IPS-18c (cell line): ENCODE data around the gene EFCAB6.

ENCODE experiments used
- H3K4me3 ChIP-seq: 2 replicates; pipeline ENCODE4 v1.7.0; 2013; ENCODE audit warnings: low read depth, mild to moderate bottlenecking, low read length, moderate library complexity; ENCODE audit not compliant: insufficient read depth
- H3K9me3 ChIP-seq: one replicate; pipeline ENCODE4 v1.6.1; 2013; ENCODE audit warnings: mild to moderate bottlenecking, low read length, moderate library complexity; ENCODE audit not compliant: control insufficient read depth, insufficient read depth

Gene EFCAB6

DNA sequence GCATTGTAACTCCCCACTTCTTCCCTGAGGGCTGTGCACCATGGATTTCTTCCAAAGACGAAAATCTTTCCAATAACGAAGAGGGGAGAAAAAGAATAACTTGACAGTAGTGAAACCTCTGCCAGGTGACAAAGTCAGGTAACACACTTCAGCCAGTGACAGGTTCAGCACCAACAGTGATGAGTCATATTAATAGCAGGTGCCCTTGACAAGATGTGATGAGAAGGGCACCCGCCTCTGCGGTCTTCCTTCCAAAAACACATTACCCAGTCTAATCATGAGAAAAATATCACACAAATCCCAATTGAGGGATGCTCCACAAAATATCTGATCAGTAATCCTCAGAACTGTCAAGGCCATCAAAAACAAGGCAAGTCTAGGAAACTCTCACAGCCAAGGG is 157.8 kb downstream of the EFCAB6 start:
- Histone ChIP-seq H3K4me3 (no peak overlapping the region), H3K9me3 (peaks cover 5% of the 10 kb centered on the region)

DNA sequence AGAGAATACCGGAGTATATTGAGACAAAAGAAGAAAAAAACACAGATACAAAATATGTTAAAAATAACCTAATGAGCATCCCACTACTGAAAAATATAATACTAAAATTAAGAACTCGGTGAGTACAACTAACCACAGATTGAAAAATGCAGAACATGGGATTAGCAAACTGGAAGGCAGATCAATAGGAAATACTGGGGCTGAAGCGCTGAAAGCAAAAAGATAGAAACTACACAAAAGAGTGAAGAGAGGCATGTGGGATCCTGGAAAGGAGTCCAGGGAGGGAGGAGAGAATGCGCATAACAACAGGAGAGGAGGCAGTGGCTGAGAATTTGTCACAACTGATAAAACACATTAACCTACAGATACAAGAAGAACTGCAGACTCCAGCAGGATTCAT is 159.3 kb downstream of the EFCAB6 start:
- Histone ChIP-seq H3K4me3 (no peak overlapping the region), H3K9me3 (peaks cover 5% of the 10 kb centered on the region)

DNA sequence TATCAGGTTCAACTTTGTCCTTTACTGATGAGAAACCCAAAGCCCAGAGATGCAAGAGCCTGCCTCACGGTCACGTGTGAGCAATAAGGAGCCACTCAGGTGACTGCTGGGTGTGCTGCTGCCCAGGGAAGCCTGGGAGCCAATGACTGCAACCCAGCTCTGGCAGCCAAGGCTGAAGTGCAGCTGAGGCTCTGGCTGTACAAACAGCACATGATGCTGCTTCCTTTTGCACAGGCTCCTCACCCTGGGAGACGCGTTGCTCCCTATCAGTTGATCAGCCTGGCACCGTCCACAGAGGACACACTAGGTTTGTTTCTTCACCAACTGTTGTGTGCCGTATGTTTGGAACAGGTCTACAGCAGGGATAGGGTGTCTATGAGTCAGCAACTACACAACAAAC is 168.7 kb downstream of the EFCAB6 start:
- no peak overlapping the region for H3K4me3 ChIP-seq

DNA sequence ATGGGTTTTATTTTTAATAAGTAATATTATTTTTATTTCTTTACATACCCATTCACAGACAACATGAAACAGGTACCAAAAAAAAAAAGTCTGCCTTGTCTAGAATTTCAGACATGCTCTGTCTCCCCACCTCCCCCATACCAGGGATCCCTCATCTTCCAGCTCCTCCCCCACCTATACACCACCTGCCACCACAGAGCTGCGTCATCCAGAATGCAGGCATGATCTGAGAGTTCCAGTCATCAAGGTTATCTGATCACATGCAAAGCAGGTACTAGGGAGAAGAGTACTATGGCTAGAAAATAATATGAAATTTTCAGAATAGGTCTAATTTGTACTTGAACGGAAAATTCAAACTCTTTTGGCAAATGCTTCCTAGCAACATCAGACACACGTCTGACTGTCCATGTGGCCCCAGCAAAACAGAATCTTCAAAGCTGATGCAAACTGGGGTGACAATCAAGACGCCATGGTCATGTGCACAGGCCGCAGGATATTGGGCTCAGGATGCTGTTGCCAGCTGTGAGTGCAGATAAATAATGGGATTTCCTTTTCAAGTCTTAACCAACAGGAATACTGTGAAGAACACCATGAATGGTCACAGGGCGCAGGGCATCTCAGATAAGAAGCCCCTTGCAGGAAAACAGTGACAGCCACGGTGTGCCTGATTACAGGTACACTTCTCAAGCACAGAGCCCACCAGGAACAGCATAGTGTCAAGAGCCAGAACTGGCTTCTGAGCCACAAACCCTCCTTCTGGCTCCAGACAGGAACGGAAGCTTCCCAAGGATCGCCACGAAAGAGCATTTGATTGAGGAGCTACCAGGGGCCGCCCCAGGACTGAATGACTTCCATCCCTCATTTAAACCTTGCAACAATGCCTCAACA is 169.5 kb downstream of the EFCAB6 start:
- Histone ChIP-seq H3K4me3 (no peak overlapping the region), H3K9me3 (no peaks in the 10 kb centered on the region)

More for the DNA sequence above, 168.7 kb downstream of the EFCAB6 start:
- H3K9me3 ChIP-seq: no peaks in the 10 kb centered on the region

DNA sequence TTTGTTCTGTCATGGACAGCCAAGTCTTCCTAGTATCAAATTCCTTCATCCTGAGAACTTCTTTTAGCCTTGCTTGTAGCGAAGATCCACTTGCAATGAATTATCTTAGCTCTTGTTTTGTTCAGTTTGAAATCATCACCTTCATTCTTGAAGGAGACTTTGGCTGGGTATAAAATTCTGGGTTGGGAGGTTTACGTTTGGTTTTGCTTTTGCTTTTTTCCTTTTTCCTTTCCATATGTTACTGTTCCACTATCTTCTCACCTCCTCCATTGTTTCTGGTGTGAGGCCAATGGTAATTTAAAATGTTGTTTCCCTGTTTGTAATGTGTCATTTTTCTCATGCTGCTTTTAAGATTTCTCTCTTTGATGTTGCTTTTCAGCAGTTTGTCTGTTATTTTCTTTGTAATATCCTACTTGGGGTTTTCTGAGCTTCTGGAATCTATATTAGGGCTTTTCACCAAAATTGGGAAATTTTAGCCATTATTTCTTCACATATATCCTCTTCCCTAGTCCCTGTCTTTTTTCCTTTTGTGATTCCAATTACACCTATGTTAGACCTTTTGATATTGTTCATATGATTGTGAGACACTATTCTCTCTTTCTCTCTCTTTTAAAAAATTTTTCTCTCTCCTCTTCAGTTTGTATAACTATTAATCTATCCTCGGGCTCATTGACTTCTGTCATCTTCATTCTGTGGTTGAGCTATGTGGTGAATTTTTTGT is 172.7 kb downstream of the EFCAB6 start:
- H3K4me3 ChIP-seq: no peak overlapping the region
- H3K9me3 ChIP-seq: no peaks in the 10 kb centered on the region

DNA sequence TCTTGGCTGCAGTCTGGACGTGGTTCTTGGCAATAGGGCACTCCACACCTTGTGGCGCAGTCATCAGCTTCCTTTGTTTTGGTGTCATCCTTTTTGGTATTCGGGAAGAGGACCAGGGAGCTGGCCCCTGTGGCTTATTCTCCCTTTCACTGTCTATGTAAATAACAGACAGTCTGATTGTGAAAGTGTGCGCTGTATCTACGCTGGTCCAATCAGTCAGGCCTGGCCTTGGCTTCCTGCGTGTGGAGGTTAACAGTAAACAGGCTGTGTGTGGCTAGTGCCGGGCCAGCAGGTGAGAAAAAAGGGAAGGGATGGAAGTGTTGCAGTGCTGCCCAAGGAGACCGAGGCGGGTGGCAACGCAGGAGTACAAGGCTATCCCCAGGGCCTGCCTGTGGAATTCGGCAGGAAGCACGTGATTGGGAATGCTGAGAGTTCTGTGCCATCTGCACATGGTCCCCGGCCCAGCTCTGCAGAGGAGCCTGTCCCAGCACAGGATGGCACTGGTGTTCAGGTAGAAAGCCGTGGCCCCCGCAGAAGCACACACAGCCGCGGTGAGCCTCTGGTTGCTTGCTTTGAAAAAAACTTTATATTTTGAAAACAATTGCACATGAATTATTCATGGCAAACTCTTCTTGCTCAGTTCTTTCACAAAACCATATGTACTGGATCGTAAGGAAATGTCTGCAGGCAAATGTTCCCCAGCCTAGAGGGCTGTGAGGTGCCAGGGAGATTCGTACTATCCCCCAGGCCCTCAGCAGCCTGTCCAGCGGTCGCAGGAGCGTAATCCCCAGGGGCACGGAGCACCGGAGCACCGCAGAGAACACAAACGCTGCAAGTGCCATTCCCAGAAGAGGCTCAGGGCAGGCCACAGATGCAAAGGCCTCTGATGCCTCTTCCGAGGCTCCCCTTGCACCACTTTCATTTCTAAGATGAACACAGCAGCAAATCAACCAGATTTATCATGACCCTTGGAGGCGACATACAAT is 174.5 kb downstream of the EFCAB6 start:
- H3K4me3 ChIP-seq: no peak overlapping the region
- no peaks in the 10 kb centered on the region for H3K9me3 ChIP-seq

DNA sequence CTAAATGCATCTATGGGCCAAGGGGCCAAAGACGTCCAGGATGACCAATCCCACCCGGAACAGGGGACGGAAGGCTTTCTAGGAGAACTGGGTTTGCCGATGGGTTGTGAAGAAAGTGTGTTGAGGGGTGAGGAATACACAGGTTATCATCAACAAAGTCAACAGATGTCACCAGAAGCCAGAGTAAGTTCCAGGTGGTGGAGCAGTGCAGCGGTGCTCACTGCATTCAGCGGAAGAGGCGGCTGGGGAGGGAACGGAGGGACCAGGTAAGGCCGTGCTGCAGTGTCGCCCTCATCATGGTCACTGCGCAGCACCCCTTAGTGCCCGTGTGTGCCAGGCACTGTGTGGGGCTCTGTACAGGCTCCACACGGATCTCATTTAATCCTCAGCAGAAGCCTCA is 176.0 kb downstream of the EFCAB6 start:
- H3K9me3 ChIP-seq: no peaks in the 10 kb centered on the region
- no peak overlapping the region for H3K4me3 ChIP-seq

DNA sequence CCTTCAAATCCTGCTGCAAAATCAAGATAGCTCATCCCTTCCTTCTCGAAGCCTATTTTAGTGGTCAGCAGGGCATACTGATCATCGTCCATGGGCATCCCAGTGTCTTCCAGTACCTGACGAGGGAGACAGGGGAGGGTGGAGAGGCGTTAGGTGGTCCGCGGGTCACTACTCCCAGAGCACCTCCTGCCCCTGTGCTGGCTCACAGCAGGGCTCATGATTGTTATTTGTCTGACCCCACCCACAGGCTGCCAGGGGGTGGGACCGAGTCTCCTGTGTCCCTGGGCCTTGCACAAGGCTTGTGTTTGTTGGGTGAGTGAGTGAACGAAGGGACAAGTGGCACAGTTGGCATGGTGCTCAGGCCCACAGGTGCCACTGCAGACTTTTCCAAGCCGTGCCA is 177.0 kb downstream of the EFCAB6 start:
- Histone ChIP-seq H3K4me3 (no peak overlapping the region), H3K9me3 (no peaks in the 10 kb centered on the region)

DNA sequence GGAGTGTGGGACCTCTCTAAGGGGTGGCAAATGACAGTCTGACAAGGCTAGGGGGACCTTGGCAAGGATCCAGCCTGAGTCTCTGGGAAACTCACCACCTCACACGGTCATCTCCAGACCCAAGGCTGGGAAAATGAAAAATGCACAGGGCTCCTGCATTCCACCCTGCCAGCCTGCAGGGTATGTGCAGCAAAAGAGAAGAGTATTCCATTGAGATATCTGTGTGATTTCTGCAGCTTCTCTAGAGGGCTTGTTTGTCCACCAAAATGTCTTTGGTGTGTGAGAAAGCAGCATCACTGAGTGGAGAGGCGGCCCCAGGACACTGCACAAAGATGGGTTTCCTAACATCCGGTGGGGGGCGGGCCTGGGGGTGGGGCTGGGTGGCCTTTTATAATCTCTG is 177.8 kb downstream of the EFCAB6 start:
- no peaks in the 10 kb centered on the region for H3K9me3 ChIP-seq
- no peak overlapping the region for H3K4me3 ChIP-seq

DNA sequence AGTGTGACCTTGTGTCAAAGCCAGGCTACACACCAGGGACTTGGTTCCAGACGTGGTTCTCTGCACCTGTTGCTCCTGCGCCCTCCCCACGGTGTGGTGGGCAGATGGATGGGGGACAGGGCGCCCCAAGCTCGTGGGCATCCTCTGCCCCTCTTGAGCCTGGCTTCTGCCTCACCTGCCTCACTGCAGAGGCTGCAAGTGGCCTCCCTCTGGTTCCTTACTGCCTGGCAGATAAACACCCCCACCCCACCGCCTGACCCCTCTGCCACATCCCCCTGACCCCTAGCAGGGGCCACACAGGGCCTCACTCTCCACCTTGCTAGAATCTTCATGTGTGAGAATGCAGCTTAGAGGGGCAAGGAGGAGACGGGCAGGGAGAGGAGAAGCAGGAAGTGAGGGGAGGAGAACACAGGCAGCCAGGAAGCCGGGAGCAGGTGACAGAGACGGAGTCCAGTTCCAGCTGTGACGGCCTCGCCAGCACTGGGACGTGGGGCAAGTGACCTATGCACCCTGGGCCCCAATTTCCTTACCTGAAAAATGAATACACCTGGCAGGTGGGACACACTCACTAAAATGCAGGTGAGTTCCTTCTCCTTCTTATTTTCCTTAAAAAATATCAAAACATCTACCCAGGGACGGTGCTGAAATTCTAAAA is 178.3 kb downstream of the EFCAB6 start:
- Histone ChIP-seq H3K4me3 (no peak overlapping the region), H3K9me3 (no peaks in the 10 kb centered on the region)

DNA sequence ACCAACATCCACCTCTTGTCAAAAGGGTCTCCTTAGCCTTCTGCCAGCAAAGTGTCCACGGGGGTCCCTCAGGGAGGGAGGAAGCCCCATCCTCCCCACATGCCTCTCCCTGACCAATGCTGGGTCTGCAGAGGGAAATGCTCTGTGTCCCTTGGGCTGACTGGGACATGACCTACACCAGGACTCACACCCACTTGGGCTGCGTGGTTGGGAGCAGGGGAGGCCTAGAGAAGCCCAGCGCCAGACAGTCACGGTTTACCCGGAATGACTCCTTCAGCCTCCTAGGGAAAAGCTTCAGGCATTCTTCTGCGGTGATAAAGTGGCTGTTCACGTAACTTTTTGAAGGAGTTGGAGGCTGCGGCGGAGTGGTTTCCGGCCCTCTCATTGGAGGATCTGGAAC is 180.3 kb downstream of the EFCAB6 start:
- H3K9me3 ChIP-seq: no peaks in the 10 kb centered on the region
- H3K4me3 ChIP-seq: no peak overlapping the region

DNA sequence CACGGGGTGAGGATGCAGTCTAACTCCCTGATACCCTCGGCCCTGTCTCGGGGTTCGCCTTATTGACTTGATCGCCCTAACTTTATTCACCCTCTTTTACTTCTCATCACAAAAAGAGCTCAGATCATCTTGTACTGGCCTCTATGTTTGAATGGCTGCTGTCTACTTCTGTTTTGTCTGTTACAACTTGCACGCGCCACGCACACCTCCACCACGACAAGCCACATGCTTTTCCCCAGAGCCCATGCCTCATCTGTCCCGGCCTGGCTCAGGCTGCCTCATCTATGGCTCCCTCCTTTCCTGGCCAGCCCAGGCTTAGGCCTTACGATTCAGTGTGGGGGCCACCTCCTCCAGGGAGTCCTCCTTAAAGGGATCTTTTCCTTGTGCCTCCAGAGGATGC is 180.9 kb downstream of the EFCAB6 start:
- no peaks in the 10 kb centered on the region for H3K9me3 ChIP-seq
- no peak overlapping the region for H3K4me3 ChIP-seq

DNA sequence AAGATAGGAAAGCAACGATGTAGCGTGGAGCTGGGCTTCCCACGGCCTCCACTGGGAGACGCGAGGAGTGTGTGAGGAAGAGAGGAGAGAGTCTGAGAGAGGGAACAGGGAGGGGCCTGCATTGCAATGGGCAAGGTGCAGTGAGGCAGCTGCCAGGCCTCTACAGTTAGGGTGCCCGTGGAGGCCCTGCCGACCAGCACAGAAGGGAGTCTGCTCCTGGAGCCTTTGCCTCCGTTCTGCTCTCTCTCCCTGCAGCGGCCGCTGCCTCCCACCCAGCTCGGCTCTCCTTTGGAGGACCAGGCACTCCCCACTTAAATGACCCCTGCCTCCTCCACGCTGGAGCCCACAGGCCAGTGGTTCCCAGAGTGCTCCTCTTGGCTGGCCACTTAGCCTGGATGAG is 181.7 kb downstream of the EFCAB6 start:
- Histone ChIP-seq H3K9me3 (no peaks in the 10 kb centered on the region), H3K4me3 (no peak overlapping the region)

DNA sequence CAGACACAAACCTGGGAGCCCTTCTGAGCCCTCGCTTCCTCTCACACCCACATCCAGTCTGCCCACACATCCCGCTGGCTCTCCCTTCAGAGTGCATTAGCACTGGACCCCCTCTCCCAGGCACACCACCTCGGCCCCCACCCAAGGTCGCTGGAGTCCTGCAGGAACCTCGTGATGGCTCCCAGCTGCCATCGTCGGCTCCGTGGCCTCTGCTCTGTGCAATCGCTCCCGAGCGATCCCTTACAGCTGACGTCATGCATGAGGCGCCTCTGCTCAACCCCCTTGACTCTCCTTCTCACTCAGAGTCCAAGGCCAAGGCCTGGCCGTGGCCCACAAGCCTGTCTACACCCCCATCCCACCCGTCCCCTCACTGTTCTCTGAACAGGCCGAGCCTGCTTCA is 183.9 kb downstream of the EFCAB6 start:
- Histone ChIP-seq H3K4me3 (no peak overlapping the region), H3K9me3 (no peaks in the 10 kb centered on the region)

DNA sequence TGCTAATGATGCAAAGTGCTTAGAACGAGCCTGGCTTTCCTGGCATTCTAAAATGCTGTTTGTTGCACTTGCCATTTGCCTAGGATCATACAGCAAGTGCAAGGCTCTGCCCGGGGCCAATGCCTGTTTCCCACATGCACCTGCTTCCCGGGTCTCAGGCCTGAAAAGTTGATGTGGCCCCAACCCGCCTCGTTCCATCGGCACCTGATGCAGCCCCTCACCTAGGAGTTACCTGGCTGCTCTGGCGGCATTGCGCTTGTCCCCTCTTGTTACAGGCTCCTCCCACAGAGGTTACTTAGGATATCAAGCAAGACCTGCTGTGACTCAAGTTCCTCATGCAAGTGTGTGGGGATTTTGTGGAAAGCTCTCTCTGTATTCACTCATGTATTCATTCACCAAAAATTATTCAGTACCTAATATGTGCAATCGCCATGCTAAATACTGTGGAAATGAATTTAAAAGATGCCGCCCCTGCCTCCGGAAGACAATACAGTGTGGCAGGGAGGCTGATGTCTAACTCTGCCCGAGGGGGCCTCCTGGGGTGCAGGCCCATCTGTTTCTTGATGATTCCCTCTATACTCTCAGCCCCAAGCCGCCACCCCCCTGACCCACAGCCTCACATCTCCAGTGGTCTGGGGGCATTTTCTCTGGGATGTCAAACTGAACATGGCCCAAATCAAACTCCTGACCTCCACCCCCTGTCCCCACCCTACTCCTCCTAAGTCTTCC is 184.5 kb downstream of the EFCAB6 start:
- H3K4me3 ChIP-seq: no peak overlapping the region

DNA sequence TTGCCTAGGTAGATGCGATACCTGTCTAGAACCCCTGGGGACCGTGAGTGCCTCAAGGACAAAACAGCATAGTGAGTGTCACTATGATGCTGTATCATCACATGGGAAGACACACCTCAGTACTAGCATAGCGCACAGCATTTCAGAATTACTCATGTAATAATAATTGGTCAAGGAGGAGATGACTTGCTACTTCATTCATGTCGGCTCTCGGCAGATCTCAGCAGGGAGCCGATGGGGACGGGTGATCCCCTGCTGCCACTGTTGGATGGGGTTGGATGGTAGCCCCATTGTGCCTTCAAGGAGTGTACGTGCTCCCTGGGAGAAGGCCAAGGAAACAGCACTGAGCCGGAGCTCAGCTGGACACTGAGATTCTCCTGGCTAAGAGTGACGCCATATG is 186.9 kb downstream of the EFCAB6 start:
- Histone ChIP-seq H3K4me3 (no peak overlapping the region), H3K9me3 (no peaks in the 10 kb centered on the region)

More for the DNA sequence above, 184.5 kb downstream of the EFCAB6 start:
- no peaks in the 10 kb centered on the region for H3K9me3 ChIP-seq
